ENCODE results near the gene CALD1. TPM values are rescaled to one million over a fixed set of nuclear protein-coding genes. Genes with fewer than 3 reads are reported as not detected.

Gene CALD1
- total and polyA plus RNA-seq, 2 experiments from 2014 or later: 22.6 to 135 TPM

GRCh38 chr7:134771111-134771510 lies 8.3 kb upstream of the CALD1 start:
- Histone ChIP-seq H3K27me3 (no peaks in the 10 kb centered on the region), H3K4me1 (ENCODE audit: low read depth) (no peaks in the 10 kb centered on the region), H3K9me3 (ENCODE audit: low read depth) (no peaks in the 10 kb centered on the region), H3K4me3 (no peak overlapping the region), H3K27ac (no peak overlapping the region), H3K36me3 (no peaks in the 10 kb centered on the region)
- no peak for TF ChIP-seq CTCF (IDR thresholded peaks at IDR 0.05; ENCODE audit: low read depth, low read length)
- DNase-seq (ENCODE audit: low read depth in 1 of 2, low spot score in 1 of 2): no peak

GRCh38 chr7:134771889-134772288 lies 7.5 kb upstream of the CALD1 start:
- no peak for TF ChIP-seq CTCF (IDR thresholded peaks at IDR 0.05; ENCODE audit: low read depth, low read length)
- no peak overlapping the region for H3K27ac ChIP-seq
- no peaks in the 10 kb centered on the region for H3K27me3 ChIP-seq

DNA sequence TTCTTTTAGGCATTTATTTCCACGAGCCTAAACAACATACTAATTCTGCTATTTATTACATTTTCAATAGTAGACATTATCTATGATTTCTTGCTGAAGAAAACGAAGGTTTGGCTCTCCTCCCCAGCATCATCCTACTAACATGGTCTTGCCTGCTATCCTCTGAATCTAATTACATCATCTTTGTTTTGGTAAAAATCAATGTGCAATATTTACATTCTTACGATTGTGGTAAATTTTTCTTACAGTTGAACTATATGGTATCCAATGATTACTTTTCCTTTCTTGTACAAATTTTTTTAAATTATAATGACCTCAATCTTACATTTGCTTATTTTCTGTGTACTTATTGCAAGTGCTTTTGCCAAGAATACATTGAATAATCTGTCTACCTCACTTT lies 7.0 kb upstream of the CALD1 start:
- DNase-seq (ENCODE audit: low read depth in 1 of 2, low spot score in 1 of 2): no peak
- Histone ChIP-seq H3K27me3 (no peaks in the 10 kb centered on the region), H3K4me3 (no peak overlapping the region), H3K4me1 (ENCODE audit: low read depth) (no peaks in the 10 kb centered on the region), H3K27ac (no peak overlapping the region), H3K36me3 (no peaks in the 10 kb centered on the region), H3K9me3 (ENCODE audit: low read depth) (no peaks in the 10 kb centered on the region)
- TF ChIP-seq CTCF (IDR thresholded peaks at IDR 0.05; ENCODE audit: low read depth, low read length): no peak

More at GRCh38 chr7:134771889-134772288, 7.5 kb upstream of the CALD1 start:
- H3K4me1 ChIP-seq (ENCODE audit: low read depth): no peaks in the 10 kb centered on the region
- no peaks in the 10 kb centered on the region for H3K9me3 ChIP-seq (ENCODE audit: low read depth)
- H3K36me3 ChIP-seq: no peaks in the 10 kb centered on the region
- DNase-seq (ENCODE audit: low read depth in 1 of 2, low spot score in 1 of 2): no peak
- H3K4me3 ChIP-seq: no peak overlapping the region

DNA sequence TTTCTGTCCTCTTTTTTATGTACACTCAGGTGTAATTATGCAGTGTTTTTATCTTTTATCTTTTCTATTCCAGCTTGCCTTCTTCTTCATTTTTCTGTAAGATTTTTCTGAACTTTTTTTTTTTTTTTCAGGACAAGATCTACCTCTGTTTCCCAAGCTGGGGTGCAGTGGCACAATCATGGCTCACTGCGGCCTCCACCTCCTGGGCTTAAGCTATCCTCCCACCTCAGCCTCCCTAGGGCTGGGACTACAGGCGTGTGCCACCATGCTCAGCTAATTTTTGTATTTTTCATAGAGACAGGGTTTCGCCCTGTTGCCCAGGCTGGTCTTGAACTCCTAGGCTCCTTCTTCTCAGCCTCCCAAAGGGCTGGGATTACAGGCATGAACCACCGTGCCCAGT lies 6.3 kb upstream of the CALD1 start:
- no peak overlapping the region for H3K4me3 ChIP-seq
- no peaks in the 10 kb centered on the region for H3K9me3 ChIP-seq (ENCODE audit: low read depth)
- no peaks in the 10 kb centered on the region for H3K36me3 ChIP-seq
- no peak for DNase-seq (ENCODE audit: low read depth in 1 of 2, low spot score in 1 of 2)
- no peak overlapping the region for H3K27ac ChIP-seq
- no peak for TF ChIP-seq CTCF (IDR thresholded peaks at IDR 0.05; ENCODE audit: low read depth, low read length)
- no peaks in the 10 kb centered on the region for H3K4me1 ChIP-seq (ENCODE audit: low read depth)
- no peaks in the 10 kb centered on the region for H3K27me3 ChIP-seq

- Histone ChIP-seq H3K27ac (no peak overlapping the region), H3K36me3 (no peaks in the 10 kb centered on the region), H3K4me1 (ENCODE audit: low read depth) (peaks cover 5% of the 10 kb centered on the region), H3K4me3 (no peak overlapping the region), H3K27me3 (no peaks in the 10 kb centered on the region), H3K9me3 (ENCODE audit: low read depth) (no peaks in the 10 kb centered on the region)
- DNase-seq (ENCODE audit: low read depth in 1 of 2, low spot score in 1 of 2): no peak
- no peak for TF ChIP-seq CTCF (IDR thresholded peaks at IDR 0.05; ENCODE audit: low read depth, low read length)
Observed at GRCh38 chr7:134774119-134774518, 5.3 kb upstream of the CALD1 start.

DNA sequence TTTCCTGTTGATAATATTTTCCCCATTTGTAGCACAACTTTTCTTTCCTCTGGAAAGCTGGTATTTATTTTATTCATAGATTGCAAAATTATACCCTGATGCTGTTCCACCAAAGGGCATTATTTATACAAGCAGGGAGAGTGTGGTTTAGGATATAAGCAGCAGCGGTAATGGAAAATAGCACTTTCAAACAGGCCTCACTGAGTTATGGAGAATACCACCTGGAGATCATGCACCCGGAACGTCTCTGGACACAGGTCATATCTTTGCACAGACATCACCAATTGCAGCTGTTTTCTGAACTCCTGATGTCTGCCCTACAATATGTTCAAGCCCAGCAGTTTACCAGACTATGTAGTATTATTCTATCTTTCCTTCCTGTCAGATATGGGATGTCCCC lies 2.0 kb upstream of the CALD1 start:
- no peak for TF ChIP-seq CTCF (IDR thresholded peaks at IDR 0.05; ENCODE audit: low read depth, low read length)
- Histone ChIP-seq H3K27me3 (no peaks in the 10 kb centered on the region), H3K36me3 (no peaks in the 10 kb centered on the region), H3K27ac (no peak overlapping the region), H3K4me1 (ENCODE audit: low read depth) (peaks cover 17% of the 10 kb centered on the region), H3K4me3 (no peak overlapping the region), H3K9me3 (ENCODE audit: low read depth) (no peaks in the 10 kb centered on the region)
- no peak for DNase-seq (ENCODE audit: low read depth in 1 of 2, low spot score in 1 of 2)

Measured in cardiac muscle cell (in vitro differentiated cells and primary cell).